Activated B cell treated with CpG ODN at 0.5 μM for 24 hours (primary cell): Measurements from ENCODE around the gene NUP160. TPM values are rescaled to one million over a fixed set of nuclear protein-coding genes. Genes with fewer than 3 reads are reported as not detected.
"Not testable (repeated sequence)": the region's sequence is repeated elsewhere in the genome, so short reads cannot be mapped to it uniquely, and the experiment has no call there.

ENCODE experiments used
- ATAC-seq: fragments of 200-7000 bp; cut with Tn5 transposase; one replicate; pipeline ENCODE4 v1.10.0; 2021; ENCODE audit warnings: low read depth, mild to moderate bottlenecking, moderate library complexity
- CTCF ChIA-PET: fragments of 350-600 bp; sonication (Branson Sonifier 250); formaldehyde crosslinking; loops from one replicate; lab custom pipeline; 2021; ENCODE audit warnings: antibody characterized with exemption; lab: Charles Lee
- POLR2A ChIA-PET: fragments of 350-600 bp; sonication (Branson Sonifier 250); formaldehyde crosslinking; loops from one replicate; lab custom pipeline; 2021; ENCODE audit warnings: antibody characterized with exemption; lab: Charles Lee
- DNase-seq: peaks from one replicate; pipeline ENCODE4 v3.0.0; 2022
- H3K27ac Mint-ChIP-seq: one replicate; pipeline ENCODE4 v1.8.0; 2020; ENCODE audit warnings: mixed read lengths
- H3K27me3 Mint-ChIP-seq: one replicate; pipeline ENCODE4 v1.8.0; 2021; ENCODE audit warnings: mixed read lengths
- H3K36me3 Mint-ChIP-seq: one replicate; pipeline ENCODE4 v1.8.0; 2021; ENCODE audit warnings: low read depth, mixed read lengths
- H3K4me1 Mint-ChIP-seq: one replicate; pipeline ENCODE4 v1.8.0; 2021; ENCODE audit warnings: mixed read lengths
- H3K4me3 Mint-ChIP-seq: one replicate; pipeline ENCODE4 v1.8.0; 2020; ENCODE audit warnings: mild to moderate bottlenecking, mixed read lengths
- H3K9me3 Mint-ChIP-seq: one replicate; pipeline ENCODE4 v1.8.0; 2020; ENCODE audit warnings: mixed read lengths
- intact Hi-C: fragments of 100-400 bp; cut with micrococcal nuclease; formaldehyde crosslinking; loops from one replicate; pipeline ENCODE4 v1.15.1; 2024
- total RNA-seq: library from RNA; stranded (reverse); gene quantifications from 2 replicates; pipeline ENCODE4 v1.2.3, GENCODE V29; 2022
- TF ChIP-seq, protein P1 (sequence below): fragments of 200-600 bp; IDR thresholded peaks from one replicate; pipeline ENCODE4 v1.8.0; 2022; ENCODE audit warnings: antibody characterized with exemption, mild to moderate bottlenecking

NUP160 gene
- total RNA-seq, 1 donor from 2014 or later, result 70.8 TPM

DNA sequence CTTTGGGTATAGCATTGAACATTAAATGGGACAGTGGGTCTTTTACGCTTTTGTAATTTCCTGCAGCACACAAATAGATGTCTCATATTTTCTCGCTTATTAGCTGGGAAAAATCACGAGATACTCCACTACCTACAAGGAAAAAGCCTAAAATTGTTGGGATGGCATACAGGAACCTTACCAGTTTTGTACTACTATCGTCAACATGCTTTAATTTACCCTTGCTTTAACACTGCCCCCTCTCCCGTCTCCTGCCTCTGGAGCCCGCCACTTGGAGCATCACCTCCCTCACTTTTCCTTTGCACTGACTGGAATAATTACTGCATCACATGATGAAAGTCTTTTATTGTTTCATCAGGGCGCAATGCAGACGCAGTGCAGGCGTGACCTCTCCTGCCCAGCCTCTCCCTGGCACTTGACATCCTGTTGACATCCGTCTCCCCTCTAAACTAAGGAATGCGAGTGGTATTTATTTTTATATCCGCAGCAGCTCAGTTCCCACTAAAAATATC, 80.0 kb downstream of the NUP160 start:
- DNase-seq (no peak), ATAC-seq (no peak)
- POLR2A ChIA-PET, result interaction anchor here (0.7 to 3.0 kb wide), 10 partner anchors 8 to 554 kb away, joined by 3 to 12 read pairs (median 4); partner anchors contain the start of genes DDB2 and NUP160
- Mint-ChIP-seq H3K27ac (peak overlapping the region; percentile 100), H3K4me3 (peak overlapping the region; percentile 97), H3K9me3 (no peaks in the 10 kb centered on the region), H3K27me3 (no peaks in the 10 kb centered on the region), H3K4me1 (peaks cover 33% of the 10 kb centered on the region), H3K36me3 (peaks cover 25% of the 10 kb centered on the region)
- CTCF ChIA-PET, result no interaction called here
- TF ChIP-seq, protein P1, sequence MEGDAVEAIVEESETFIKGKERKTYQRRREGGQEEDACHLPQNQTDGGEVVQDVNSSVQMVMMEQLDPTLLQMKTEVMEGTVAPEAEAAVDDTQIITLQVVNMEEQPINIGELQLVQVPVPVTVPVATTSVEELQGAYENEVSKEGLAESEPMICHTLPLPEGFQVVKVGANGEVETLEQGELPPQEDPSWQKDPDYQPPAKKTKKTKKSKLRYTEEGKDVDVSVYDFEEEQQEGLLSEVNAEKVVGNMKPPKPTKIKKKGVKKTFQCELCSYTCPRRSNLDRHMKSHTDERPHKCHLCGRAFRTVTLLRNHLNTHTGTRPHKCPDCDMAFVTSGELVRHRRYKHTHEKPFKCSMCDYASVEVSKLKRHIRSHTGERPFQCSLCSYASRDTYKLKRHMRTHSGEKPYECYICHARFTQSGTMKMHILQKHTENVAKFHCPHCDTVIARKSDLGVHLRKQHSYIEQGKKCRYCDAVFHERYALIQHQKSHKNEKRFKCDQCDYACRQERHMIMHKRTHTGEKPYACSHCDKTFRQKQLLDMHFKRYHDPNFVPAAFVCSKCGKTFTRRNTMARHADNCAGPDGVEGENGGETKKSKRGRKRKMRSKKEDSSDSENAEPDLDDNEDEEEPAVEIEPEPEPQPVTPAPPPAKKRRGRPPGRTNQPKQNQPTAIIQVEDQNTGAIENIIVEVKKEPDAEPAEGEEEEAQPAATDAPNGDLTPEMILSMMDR, result no peak
- intact Hi-C loops, result no loop called here

DNA sequence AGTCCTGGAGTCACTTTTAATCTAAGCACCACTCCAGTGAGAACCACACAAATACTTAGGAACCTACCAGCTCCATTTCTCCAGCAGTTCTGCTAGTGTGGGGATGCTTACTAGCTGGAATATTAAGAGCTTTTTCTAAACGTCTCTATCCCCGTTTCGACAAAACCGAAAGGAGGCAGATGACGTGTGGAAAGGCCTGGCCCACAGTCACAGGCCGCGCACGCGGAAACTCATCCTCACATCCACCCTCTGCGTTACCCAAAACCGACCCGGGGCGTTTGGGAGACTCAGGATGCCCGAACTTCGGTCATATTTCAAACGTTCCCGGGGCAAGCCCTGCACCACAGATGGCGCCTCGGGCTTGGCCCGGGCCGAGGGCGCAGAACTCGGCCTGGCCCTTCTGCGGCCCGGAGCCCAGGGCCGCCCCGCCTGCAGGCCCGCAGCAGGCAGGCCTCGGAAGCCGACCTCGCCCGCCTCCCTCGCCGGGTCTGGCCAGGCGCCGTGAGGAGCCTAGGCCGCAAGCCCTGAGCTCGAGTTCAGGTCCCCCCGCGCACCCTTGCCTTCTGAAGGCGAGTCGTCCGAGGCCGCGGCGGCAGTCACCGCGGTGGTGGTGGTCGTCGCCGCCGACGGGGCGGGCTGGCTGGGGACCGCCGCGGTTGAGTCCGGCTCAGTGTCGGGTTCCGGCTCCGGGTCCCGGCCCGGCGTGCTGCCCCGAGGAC, 81.5 kb downstream of the NUP160 start:
- Mint-ChIP-seq H3K4me1 (peaks cover 33% of the 10 kb centered on the region), H3K36me3 (peaks cover 37% of the 10 kb centered on the region), H3K27me3 (no peaks in the 10 kb centered on the region), H3K4me3 (peak overlapping the region; percentile 97), H3K27ac (peak overlapping the region; percentile 100), H3K9me3 (no peaks in the 10 kb centered on the region)
- DNase-seq (peak; percentile 63), ATAC-seq (peak; percentile 20)
- intact Hi-C loops, result loop anchor here (1.0 to 2.0 kb wide), 8 partner anchors 52 to 497 kb away; partner anchors contain the start of genes AGBL2, CELF1, KBTBD4 and MTCH2
- TF ChIP-seq, protein P1, result no peak
- POLR2A ChIA-PET, result interaction anchor here (0.6 to 3.0 kb wide), 14 partner anchors 8 to 343 kb away, joined by 3 to 12 read pairs (median 4); partner anchors contain the start of genes AGBL2 and CELF1
- CTCF ChIA-PET, result no interaction called here

DNA sequence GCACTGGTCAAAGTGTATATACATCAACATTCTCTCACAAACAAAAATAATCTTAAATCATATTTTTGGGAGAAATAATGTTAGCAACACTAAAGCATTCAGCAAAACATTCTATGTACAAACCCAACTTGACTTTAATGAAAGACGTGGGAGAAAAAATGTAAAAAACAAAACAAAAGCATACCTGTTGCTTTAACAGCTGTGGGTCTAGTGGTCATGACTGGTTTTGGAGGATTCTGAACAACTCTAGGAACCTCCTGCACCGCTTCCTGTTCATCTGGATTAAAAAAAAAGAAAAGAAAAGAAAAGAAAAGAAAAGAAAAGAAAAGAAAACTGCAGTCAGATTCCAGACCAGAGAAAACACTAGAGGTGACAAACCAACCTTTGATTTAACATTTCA, 83.1 kb downstream of the NUP160 start:
- ChIA-PET POLR2A (interaction anchor here (0.6 to 1.7 kb wide), 4 partner anchors 10 to 103 kb away, joined by 3 to 10 read pairs (median 4); no protein-coding TSS in a partner anchor), CTCF (no interaction called here)
- TF ChIP-seq, protein P1, result no peak
- Mint-ChIP-seq H3K4me3 (peak overlapping the region; percentile 97), H3K9me3 (no peaks in the 10 kb centered on the region), H3K36me3 (peaks cover 53% of the 10 kb centered on the region), H3K27ac (peak overlapping the region; percentile 100), H3K4me1 (peaks cover 33% of the 10 kb centered on the region), H3K27me3 (no peaks in the 10 kb centered on the region)
- ATAC-seq, result no peak
- intact Hi-C loops, result no loop called here
- no peak for DNase-seq

DNA sequence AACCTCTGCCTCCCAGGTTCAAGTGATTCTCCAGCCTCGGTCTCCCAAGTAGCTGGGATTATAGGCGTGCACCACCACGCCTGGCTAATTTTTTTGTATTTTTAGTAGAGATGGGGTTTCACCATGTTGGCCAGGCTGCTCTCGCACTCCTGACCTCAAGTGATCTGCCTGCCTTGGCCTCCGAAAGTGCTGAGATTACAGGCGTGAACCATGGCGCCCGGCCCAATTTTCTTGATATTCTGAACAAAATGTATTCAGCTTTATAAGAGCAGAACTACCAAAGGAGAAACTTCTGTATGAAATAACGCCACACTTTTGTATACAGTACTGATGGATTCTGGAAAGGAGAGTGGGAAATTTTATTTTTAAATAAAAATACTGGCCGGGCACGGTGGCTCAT, 88.9 kb downstream of the NUP160 start:
- H3K4me1 Mint-ChIP-seq, DNase-seq, CTCF ChIA-PET, H3K9me3 Mint-ChIP-seq, H3K27me3 Mint-ChIP-seq, intact Hi-C loops, ATAC-seq, H3K27ac Mint-ChIP-seq, H3K4me3 Mint-ChIP-seq: not testable (repeated sequence)
- H3K36me3 Mint-ChIP-seq, result peaks cover 79% of the 10 kb centered on the region
- POLR2A ChIA-PET, result interaction anchor here (0.7 kb wide), 2 partner anchors 17 to 1030 kb away, joined by 4 to 7 read pairs; no protein-coding TSS in a partner anchor

DNA sequence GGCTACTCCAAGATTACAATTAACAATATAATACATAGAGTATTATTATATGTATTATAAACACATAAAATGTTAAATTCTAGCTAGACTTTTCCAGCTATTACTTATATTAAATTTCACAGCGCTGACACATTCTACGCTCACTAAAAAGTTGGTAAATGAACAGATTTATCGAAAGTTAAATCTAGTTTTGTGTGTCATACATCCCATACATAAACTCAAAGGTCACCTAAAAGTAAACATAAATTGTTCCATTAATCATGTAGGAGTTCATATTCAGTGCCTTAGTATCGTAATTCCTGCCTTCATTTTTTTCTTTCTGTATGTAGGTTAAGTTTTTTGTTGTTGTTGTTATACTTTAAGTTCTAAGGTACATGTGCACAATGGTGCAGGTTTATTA, 91.9 kb downstream of the NUP160 start:
- Mint-ChIP-seq H3K36me3 (peaks cover 83% of the 10 kb centered on the region), H3K4me1 (peaks cover 2% of the 10 kb centered on the region), H3K9me3 (no peaks in the 10 kb centered on the region), H3K4me3 (no peak overlapping the region), H3K27me3 (no peaks in the 10 kb centered on the region), H3K27ac (no peak overlapping the region)
- CTCF ChIA-PET, result no interaction called here
- POLR2A ChIA-PET, result interaction anchor here (2.3 kb wide), 1 partner anchor 9 kb away, joined by 5 read pairs; no protein-coding TSS in a partner anchor
- ATAC-seq, result no peak
- TF ChIP-seq, protein P1, result no peak
- intact Hi-C loops, result no loop called here
- no peak for DNase-seq
